ENCODE measurements around the gene EVL.

Gene EVL

DNA sequence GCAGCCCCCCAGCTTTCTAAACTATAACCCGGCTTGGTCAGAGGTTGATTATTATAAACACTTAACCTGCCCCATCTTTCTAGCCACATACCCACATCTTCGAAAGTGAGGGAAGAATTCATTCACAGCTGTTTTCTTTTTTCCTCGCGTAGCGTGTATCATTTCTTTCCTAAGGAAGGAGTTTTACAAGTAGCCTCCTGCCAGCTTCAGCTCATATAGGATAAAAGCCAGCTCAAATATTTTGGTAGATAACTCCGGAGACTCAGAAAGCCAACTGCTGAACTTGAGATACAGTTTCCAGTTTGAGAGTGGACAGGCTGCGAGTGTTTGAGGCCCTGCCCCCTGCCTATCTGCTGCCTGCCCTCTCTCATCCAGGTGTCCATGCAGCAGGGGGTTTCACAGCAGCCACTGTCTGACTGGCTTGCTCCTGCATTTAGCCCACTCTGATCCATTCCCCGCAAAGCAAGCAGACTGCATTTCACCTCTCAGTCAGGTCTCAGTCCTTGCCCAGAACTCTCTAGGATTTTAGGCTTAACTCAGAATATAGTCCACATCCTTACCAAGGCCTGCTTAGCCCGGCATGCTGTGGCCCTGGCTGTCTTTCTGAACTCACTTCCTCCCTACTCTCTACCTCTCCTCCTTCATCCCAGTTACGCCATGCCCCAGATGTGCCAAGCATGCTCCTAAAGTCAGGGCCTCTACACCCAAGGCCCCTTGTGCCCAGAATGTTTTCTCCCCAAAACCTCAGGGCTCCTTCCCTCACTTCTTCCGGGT is 46.9 kb downstream of the EVL start:
- DNase-seq, result no peak

- DNase-seq, result no peak
Measured at GRCh38 chr14:100114109-100114765, 49.0 kb downstream of the EVL start.

DNA sequence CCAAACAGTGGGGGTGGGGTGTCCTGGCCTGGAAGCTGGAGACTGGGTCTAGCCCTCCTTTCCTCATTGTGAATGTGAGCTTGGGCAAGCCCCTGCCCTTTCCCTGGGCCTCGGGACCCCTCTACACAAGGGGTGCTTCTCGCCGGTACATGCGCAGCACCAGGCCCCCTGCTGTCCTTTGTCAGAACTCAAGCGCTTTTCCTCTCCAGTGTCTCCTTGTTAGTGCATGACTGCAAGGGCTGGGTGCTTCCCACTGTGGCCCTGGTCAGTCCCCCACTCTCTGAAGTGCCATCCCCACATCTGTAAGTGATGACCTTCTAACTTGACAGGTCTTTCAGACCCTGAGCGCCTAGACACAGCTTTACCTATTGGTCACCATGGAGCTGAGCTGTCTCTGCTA is 50.0 kb downstream of the EVL start:
- DNase-seq, result no peak

- no peak for DNase-seq
Measured at GRCh38 chr14:100115726-100116125, 50.5 kb downstream of the EVL start.

DNA sequence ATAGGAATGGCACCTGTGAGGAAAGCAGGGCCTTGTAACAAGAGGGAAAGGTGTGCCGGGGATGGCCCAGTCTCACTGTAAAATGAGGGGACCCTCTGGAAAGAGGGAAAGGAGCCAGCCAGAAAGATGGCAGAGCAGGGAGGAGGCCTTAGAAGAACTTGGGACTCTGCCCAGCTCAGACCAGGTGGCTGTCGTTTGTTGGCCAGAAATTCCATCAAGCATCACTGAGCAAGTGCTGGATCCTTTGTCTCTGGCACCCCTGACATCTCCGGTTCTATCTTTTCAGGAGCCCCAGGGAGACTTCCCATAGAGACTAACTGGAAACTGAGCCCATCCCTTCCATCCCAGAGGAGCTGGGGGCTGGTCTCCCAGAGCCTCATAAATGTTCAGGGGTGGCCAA is 50.9 kb downstream of the EVL start:
- no peak for DNase-seq

- DNase-seq, result no peak
Measured at GRCh38 chr14:100117026-100117425, 51.8 kb downstream of the EVL start.

GRCh38 chr14:100117633-100118395 is 52.6 kb downstream of the EVL start:
- no peak for DNase-seq

GRCh38 chr14:100118396-100119011 is 53.3 kb downstream of the EVL start:
- DNase-seq, result no peak

DNA sequence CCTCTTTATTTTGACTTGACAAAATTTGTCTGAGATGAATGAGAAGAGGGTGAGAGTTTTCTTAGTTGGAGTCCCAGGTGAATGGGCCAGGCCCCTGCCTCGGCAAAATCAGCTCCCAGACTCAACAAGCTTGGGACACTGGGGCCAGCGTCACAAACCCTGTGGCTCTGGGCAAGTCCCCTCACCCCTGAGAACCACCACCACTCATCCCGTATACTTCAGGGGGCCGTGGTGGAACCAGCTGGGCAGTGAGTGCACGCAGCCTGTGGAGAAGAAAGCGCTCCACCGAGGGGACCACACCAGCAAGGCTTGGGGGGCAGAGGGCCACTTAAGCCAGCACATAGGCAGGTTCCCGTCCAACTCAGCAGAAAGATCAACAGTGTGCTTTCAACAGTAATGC is 54.0 kb downstream of the EVL start:
- DNase-seq, result no peak

DNA sequence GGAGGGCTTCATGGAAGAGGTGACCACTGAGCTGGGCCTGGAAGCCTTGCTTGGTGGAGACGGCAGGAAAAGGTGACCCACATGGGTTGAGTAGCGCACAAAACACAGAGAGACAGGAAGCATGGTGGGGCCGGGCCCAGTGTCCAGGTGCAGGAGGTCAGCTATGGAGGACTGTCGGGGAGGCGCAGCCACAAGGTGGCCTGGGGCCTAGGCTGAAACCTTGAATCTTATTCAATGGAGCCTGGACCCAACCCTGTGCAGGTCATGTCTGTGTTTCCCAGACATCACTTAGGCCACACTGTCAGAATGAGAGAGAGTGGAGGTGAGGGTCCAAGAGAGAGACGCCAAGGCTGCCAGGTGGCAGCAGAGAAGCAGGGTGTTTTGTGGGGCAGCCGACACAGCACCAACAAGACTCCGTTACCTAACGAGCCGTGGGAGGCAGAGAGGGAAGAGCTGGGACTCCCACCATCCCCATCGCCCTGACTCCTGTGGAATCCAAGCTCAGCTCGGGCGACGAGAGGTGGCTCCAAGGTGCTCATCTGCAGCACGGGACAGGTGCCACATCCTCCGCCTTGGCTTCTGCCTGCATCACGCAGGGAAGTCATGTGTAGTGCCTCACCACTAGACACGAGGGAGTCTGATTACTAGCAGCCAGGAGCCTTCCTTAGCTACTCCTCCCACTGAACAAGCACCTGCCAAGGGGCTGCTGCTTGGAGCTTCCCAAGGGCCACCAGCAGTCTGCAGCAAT is 55.5 kb downstream of the EVL start:
- DNase-seq, result no peak

GRCh38 chr14:100121643-100122480 is 56.6 kb downstream of the EVL start:
- DNase-seq, result no peak

DNA sequence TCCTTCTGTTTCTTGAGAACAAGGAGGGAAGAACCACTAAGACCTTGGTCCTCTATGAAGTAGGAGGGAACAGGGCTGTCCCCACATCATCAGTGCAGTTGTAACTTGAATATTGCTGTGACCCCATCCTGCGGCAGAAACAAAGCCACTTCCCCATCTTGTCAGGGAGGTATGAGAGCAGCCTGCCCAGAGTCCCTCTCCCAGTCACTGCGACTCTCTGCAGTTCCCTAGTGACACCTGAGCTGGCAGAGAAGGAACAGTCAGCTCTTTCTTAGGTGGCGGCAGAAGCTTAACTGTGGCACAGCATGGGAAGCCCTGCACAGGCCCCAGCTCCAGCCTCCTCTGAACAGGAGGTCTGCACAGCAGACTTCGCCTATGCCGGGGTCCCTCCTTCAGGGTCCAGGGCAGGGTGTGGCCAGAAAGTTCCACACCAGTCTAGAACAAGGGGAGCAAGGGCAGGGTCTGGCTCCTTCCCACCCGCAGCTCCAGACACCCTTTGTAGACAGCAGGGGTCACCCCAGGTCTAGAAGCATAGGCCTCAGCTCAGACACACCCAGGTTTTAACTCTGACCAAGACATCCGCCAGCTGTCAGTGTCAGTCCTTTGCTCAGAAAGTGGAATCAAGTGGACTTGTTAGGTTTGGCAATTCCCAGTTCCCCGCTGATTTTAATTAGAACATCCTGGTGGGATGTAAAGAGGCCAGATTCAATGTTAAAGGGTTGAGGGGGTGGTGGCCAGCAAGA is 57.4 kb downstream of the EVL start:
- DNase-seq, result no peak

- no peak for DNase-seq
Measured at GRCh38 chr14:100123618-100124017, 58.4 kb downstream of the EVL start.

DNA sequence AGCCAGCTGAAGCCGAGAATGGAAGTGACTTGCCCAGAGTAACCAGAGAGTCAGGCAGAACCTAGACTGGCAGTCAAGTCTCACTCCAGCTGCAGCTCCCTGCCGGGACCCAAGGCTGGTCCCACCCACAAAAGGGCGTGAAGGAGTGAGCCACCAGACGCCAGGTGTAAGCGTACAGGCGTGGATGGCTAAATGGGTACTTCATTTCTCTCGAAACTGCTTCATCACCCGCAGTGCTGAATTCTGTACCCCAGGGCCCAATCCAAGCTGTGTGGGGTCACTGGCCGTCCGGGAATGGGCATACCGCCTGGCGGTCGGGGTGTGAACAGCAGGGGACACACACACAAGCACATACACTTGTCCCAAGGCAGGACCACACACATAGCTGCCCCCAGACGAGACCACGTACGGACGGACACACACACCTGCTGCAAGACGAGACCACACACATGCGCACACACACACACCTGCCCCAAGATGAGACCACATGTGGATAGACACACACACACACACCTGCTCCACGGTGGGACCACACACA is 59.4 kb downstream of the EVL start:
- DNase-seq, result no peak

- no peak for DNase-seq
Measured at GRCh38 chr14:100126401-100126800, 61.2 kb downstream of the EVL start.

GRCh38 chr14:100127853-100128455 is 62.7 kb downstream of the EVL start:
- DNase-seq, result no peak

GRCh38 chr14:100128688-100129087 is 63.5 kb downstream of the EVL start:
- no peak for DNase-seq

DNA sequence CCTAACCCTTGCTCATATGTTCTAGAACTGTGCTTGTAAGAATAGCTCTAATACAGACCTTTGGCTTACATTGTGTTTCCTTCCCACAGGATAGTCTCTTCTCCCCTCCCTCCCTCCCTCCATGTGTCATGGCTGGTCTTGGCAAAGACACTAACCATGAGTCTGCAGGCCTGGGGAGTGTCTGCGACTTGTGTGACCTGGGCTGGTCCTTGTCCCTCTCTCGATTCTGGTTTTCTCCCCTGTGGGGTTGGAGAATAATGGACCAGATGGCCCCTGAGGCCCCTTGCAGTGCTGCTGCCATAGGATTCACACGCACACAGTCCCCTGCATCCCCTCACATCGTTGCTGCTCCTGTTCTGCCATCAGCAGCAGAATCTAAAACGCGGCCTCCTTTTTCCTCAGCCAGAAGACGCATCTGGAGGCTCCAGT is 64.0 kb downstream of the EVL start:
- no peak for DNase-seq

- no peak for DNase-seq
Measured at GRCh38 chr14:100130521-100130920, 65.3 kb downstream of the EVL start.

- DNase-seq, result no peak
Measured at GRCh38 chr14:100131181-100131580, 66.0 kb downstream of the EVL start.
